Breast epithelium (tissue), 3 donors: ENCODE results near the gene COL23A1.

Source experiments
- POLR2AphosphoS5 ChIP-seq, 3 donors: sonication (generic); formaldehyde crosslinking; IDR thresholded peaks; one replicate each; pipeline ENCODE4 v1.6.1; 2017; ENCODE audit warnings: antibody characterized with exemption in 3 of 3
- TF ChIP-seq, protein P1 (sequence below), 3 donors: fragments of 450-650 bp; IDR thresholded peaks; one replicate each; pipeline ENCODE4 v1.5.1; 2016 to 2017; ENCODE audit warnings: antibody characterized with exemption in 3 of 3, mild to moderate bottlenecking in 3 of 3, moderate library complexity in 3 of 3

DNA sequence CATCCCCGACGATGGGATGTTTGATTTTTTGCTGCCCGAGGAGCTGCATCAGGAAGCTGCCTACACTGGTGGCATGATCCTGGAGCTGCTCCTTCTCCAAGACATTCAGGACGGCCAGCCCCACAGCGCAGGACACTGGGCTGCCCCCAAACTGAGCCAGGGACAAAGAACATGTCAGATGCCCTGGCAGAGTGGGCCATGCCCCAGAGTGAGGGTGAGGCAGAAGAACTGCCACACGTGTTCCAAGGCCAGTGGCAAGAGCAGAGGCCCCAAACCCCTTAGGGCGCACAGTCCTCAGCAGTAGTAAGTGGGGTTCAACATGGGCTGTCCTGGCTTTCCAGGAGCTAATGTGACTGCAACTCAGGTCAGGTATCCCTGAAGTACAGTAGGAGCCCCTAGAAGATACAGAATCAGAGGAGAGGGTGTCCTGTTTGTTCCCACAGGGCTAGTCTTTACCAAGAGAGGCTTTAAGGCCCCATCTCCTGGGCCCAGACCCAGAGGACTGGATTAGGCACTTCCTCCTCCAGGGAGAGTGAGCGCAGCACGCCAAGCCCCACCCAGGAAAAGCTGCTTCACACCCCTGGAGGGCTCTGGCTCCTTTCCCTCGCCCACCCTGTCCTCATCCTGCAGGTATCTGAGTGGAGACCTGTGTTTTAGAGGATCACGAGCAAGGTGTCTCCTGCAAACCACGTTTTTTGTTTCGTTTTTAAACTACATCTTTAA is 374.8 kb downstream of the COL23A1 start:
- TF ChIP-seq POLR2AphosphoS5 (IDR thresholded peaks at IDR 0.05) = no peak
- TF ChIP-seq, protein P1, sequence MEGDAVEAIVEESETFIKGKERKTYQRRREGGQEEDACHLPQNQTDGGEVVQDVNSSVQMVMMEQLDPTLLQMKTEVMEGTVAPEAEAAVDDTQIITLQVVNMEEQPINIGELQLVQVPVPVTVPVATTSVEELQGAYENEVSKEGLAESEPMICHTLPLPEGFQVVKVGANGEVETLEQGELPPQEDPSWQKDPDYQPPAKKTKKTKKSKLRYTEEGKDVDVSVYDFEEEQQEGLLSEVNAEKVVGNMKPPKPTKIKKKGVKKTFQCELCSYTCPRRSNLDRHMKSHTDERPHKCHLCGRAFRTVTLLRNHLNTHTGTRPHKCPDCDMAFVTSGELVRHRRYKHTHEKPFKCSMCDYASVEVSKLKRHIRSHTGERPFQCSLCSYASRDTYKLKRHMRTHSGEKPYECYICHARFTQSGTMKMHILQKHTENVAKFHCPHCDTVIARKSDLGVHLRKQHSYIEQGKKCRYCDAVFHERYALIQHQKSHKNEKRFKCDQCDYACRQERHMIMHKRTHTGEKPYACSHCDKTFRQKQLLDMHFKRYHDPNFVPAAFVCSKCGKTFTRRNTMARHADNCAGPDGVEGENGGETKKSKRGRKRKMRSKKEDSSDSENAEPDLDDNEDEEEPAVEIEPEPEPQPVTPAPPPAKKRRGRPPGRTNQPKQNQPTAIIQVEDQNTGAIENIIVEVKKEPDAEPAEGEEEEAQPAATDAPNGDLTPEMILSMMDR (IDR thresholded peaks at IDR 0.05) = no peak
